ENCODE measurements around the gene BUB3. TPM values are rescaled to one million over a fixed set of nuclear protein-coding genes. Genes with fewer than 3 reads are reported as not detected.

Gene BUB3
- total and polyA plus RNA-seq, 2 of the 13 experiments (the other 11 are each of a cell fraction or from before 2014, with no cell fraction given), result 174 to 188 TPM

- TF ChIP-seq, protein P1, sequence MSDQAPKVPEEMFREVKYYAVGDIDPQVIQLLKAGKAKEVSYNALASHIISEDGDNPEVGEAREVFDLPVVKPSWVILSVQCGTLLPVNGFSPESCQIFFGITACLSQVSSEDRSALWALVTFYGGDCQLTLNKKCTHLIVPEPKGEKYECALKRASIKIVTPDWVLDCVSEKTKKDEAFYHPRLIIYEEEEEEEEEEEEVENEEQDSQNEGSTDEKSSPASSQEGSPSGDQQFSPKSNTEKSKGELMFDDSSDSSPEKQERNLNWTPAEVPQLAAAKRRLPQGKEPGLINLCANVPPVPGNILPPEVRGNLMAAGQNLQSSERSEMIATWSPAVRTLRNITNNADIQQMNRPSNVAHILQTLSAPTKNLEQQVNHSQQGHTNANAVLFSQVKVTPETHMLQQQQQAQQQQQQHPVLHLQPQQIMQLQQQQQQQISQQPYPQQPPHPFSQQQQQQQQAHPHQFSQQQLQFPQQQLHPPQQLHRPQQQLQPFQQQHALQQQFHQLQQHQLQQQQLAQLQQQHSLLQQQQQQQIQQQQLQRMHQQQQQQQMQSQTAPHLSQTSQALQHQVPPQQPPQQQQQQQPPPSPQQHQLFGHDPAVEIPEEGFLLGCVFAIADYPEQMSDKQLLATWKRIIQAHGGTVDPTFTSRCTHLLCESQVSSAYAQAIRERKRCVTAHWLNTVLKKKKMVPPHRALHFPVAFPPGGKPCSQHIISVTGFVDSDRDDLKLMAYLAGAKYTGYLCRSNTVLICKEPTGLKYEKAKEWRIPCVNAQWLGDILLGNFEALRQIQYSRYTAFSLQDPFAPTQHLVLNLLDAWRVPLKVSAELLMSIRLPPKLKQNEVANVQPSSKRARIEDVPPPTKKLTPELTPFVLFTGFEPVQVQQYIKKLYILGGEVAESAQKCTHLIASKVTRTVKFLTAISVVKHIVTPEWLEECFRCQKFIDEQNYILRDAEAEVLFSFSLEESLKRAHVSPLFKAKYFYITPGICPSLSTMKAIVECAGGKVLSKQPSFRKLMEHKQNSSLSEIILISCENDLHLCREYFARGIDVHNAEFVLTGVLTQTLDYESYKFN (CRISPR knock-in tag; conservative IDR thresholded peaks at IDR 0.05), result peak; percentile 59
- no peak for TF ChIP-seq ZNF18 (CRISPR knock-in tag; IDR thresholded peaks at IDR 0.05; ENCODE audit: insufficient replicate concordance)
- no peak for TF ChIP-seq CENPT (CRISPR knock-in tag; IDR thresholded peaks at IDR 0.05; ENCODE audit: low read depth)
- no peak for TF ChIP-seq ESRRA (CRISPR knock-in tag; IDR thresholded peaks at IDR 0.05; ENCODE audit: low read depth)
- no peak for TF ChIP-seq ZNF790 (CRISPR knock-in tag; IDR thresholded peaks at IDR 0.05; ENCODE audit: borderline replicate concordance)
- no peak for TF ChIP-seq PRDM4 (CRISPR knock-in tag; IDR thresholded peaks at IDR 0.05; ENCODE audit: borderline replicate concordance)
- TF ChIP-seq KAT8 (CRISPR knock-in tag; IDR thresholded peaks at IDR 0.05), result peak; percentile 49; the same call in 1 of the 2 replicates
- TF ChIP-seq ZNF235 (CRISPR knock-in tag; IDR thresholded peaks at IDR 0.05; ENCODE audit: borderline replicate concordance), result no peak
- TF ChIP-seq, protein P2, sequence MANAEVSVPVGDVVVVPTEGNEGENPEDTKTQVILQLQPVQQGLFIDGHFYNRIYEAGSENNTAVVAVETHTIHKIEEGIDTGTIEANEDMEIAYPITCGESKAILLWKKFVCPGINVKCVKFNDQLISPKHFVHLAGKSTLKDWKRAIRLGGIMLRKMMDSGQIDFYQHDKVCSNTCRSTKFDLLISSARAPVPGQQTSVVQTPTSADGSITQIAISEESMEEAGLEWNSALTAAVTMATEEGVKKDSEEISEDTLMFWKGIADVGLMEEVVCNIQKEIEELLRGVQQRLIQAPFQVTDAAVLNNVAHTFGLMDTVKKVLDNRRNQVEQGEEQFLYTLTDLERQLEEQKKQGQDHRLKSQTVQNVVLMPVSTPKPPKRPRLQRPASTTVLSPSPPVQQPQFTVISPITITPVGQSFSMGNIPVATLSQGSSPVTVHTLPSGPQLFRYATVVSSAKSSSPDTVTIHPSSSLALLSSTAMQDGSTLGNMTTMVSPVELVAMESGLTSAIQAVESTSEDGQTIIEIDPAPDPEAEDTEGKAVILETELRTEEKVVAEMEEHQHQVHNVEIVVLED (CRISPR knock-in tag; IDR thresholded peaks at IDR 0.05; ENCODE audit: borderline replicate concordance), result no peak
- TF ChIP-seq ZNF605 (CRISPR knock-in tag; IDR thresholded peaks at IDR 0.05), result no peak
- TF ChIP-seq THRA (CRISPR knock-in tag; IDR thresholded peaks at IDR 0.05; ENCODE audit: borderline replicate concordance), result no peak; the same call in 1 of the 2 replicates
- no peak for TF ChIP-seq CBX1 (IDR thresholded peaks at IDR 0.05; ENCODE audit: low read depth)
- no peak for TF ChIP-seq ZNF607 (CRISPR knock-in tag; IDR thresholded peaks at IDR 0.05; ENCODE audit: borderline replicate concordance)
- TF ChIP-seq MXD4 (CRISPR knock-in tag; IDR thresholded peaks at IDR 0.05), result no peak
- TF ChIP-seq ZNF33A (CRISPR knock-in tag; IDR thresholded peaks at IDR 0.05; ENCODE audit: borderline replicate concordance), result no peak
These were observed 49.4 kb downstream of the BUB3 start (continued) for GRCh38 chr10:123203393-123204126.

Data from HepG2 (cell line).